Liver (tissue), 3 donors: ENCODE results near the gene PITPNB.

ENCODE experiments used
- FOXA1 ChIP-seq: IDR thresholded peaks from 2 replicates; pipeline ENCODE4 v1.6.1; 2016; ENCODE audit warnings: antibody characterized with exemption
- GABPA ChIP-seq, 2 donors: IDR thresholded peaks in 1 of 2; conservative IDR thresholded peaks in 1 of 2; 2 replicates each; pipeline ENCODE4 v1.6.1; 2016; ENCODE audit warnings: antibody characterized with exemption in 2 of 2, mild to moderate bottlenecking in 1 of 2, moderate library complexity in 1 of 2
- JUND ChIP-seq, 2 donors: IDR thresholded peaks; 2 replicates each; pipeline ENCODE4 v1.6.1; 2016; ENCODE audit warnings: antibody characterized with exemption in 2 of 2
- RXRA ChIP-seq, 2 donors: IDR thresholded peaks; 2 replicates each; pipeline ENCODE4 v1.6.1; 2017 to 2018; ENCODE audit warnings: antibody characterized with exemption in 2 of 2, mild to moderate bottlenecking in 1 of 2
- SP1 ChIP-seq: IDR thresholded peaks from 2 replicates; pipeline ENCODE4 v1.6.1; 2018; ENCODE audit warnings: antibody characterized with exemption, mild to moderate bottlenecking
- TF ChIP-seq, protein P1 (sequence below): fragments of 150-350 bp; IDR thresholded peaks from 2 replicates; pipeline ENCODE4 v1.5.1; 2017; ENCODE audit warnings: improper control_type of control experiment, low read depth, low read length; ENCODE audit not compliant: missing input control
- TF ChIP-seq, protein P2 (sequence below): IDR thresholded peaks from 2 replicates; pipeline ENCODE4 v1.6.1; 2016; ENCODE audit warnings: antibody characterized with exemption, mild to moderate bottlenecking
- donor health status: healthy.
- donor health status: healthy.

DNA sequence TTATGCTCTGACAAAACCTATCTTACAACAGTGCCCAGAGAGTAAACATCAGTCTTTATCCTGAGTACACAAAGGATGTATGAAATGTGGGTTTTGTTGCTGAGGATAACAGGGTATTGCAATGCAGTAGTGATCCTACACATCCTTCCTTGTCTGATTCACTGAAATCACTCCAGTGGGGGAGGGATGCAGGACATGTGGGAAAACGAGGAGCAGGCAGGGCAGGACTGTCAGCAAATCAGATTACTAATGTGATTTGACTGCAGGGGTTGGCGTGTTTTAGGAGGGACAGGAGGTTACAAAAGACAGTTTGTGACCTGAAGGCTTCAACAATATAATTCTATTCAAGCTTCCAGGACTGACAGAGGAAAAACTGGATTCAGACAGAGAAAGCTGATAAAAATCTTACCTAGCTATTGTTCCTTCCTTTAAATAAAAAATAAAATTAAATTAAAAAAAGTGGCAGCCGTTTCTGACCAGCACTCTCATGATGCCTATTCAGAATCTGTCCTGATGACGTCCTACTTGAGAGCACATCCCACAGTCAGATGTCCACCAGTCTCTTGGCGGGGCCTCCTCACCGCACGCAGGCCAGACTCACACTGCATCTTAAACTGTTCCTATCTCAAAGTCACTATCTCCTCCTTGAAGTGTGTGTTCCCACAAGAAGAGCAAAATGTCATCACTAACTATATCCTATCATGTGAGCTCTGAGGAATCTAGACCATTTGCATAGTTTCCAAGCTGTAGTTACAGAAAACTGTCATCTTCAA is 66.9 kb downstream of the PITPNB start:
- no peak for TF ChIP-seq JUND (IDR thresholded peaks at IDR 0.05)
- TF ChIP-seq, protein P1, sequence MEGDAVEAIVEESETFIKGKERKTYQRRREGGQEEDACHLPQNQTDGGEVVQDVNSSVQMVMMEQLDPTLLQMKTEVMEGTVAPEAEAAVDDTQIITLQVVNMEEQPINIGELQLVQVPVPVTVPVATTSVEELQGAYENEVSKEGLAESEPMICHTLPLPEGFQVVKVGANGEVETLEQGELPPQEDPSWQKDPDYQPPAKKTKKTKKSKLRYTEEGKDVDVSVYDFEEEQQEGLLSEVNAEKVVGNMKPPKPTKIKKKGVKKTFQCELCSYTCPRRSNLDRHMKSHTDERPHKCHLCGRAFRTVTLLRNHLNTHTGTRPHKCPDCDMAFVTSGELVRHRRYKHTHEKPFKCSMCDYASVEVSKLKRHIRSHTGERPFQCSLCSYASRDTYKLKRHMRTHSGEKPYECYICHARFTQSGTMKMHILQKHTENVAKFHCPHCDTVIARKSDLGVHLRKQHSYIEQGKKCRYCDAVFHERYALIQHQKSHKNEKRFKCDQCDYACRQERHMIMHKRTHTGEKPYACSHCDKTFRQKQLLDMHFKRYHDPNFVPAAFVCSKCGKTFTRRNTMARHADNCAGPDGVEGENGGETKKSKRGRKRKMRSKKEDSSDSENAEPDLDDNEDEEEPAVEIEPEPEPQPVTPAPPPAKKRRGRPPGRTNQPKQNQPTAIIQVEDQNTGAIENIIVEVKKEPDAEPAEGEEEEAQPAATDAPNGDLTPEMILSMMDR, result no peak
- no peak for TF ChIP-seq GABPA (IDR thresholded peaks at IDR 0.05 in 1 of 2, conservative IDR thresholded peaks at IDR 0.05 in 1 of 2)
- TF ChIP-seq, protein P2, sequence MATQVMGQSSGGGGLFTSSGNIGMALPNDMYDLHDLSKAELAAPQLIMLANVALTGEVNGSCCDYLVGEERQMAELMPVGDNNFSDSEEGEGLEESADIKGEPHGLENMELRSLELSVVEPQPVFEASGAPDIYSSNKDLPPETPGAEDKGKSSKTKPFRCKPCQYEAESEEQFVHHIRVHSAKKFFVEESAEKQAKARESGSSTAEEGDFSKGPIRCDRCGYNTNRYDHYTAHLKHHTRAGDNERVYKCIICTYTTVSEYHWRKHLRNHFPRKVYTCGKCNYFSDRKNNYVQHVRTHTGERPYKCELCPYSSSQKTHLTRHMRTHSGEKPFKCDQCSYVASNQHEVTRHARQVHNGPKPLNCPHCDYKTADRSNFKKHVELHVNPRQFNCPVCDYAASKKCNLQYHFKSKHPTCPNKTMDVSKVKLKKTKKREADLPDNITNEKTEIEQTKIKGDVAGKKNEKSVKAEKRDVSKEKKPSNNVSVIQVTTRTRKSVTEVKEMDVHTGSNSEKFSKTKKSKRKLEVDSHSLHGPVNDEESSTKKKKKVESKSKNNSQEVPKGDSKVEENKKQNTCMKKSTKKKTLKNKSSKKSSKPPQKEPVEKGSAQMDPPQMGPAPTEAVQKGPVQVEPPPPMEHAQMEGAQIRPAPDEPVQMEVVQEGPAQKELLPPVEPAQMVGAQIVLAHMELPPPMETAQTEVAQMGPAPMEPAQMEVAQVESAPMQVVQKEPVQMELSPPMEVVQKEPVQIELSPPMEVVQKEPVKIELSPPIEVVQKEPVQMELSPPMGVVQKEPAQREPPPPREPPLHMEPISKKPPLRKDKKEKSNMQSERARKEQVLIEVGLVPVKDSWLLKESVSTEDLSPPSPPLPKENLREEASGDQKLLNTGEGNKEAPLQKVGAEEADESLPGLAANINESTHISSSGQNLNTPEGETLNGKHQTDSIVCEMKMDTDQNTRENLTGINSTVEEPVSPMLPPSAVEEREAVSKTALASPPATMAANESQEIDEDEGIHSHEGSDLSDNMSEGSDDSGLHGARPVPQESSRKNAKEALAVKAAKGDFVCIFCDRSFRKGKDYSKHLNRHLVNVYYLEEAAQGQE, result no peak
- TF ChIP-seq SP1, result no peak
- TF ChIP-seq FOXA1, result no peak
- no peak for TF ChIP-seq RXRA (IDR thresholded peaks at IDR 0.05)
